BLaER1 (cell line): ENCODE measurements around the gene ST8SIA5.

Experiments used
- H3K27ac ChIP-seq: shearing (Covaris generic); formaldehyde crosslinking; 2 replicates; pipeline ENCODE4 v1.8.1; 2022
- H3K27me3 ChIP-seq: shearing (Covaris generic); formaldehyde crosslinking; 2 replicates; pipeline ENCODE4 v1.8.1; 2022
- H3K36me3 ChIP-seq: shearing (Covaris generic); formaldehyde crosslinking; 2 replicates; pipeline ENCODE4 v1.8.1; 2022
- H3K4me1 ChIP-seq: shearing (Covaris generic); formaldehyde crosslinking; 2 replicates; pipeline ENCODE4 v1.8.1; 2022
- H3K4me2 ChIP-seq: shearing (Covaris generic); formaldehyde crosslinking; 2 replicates; pipeline ENCODE4 v1.8.1; 2022
- H3K4me3 ChIP-seq: shearing (Covaris generic); formaldehyde crosslinking; 2 replicates; pipeline ENCODE4 v1.8.1; 2022
- H3K9ac ChIP-seq: shearing (Covaris generic); formaldehyde crosslinking; 2 replicates; pipeline ENCODE4 v1.8.1; 2022
- H3K9me3 ChIP-seq: shearing (Covaris generic); formaldehyde crosslinking; 2 replicates; pipeline ENCODE4 v1.8.1; 2022
- H4K20me1 ChIP-seq: shearing (Covaris generic); formaldehyde crosslinking; 2 replicates; pipeline ENCODE4 v1.8.1; 2022
- Cebpa-rat ChIP-seq: shearing (Covaris generic); IDR thresholded peaks from 2 replicates; pipeline ENCODE4 v1.8.1; 2022

Gene ST8SIA5

DNA sequence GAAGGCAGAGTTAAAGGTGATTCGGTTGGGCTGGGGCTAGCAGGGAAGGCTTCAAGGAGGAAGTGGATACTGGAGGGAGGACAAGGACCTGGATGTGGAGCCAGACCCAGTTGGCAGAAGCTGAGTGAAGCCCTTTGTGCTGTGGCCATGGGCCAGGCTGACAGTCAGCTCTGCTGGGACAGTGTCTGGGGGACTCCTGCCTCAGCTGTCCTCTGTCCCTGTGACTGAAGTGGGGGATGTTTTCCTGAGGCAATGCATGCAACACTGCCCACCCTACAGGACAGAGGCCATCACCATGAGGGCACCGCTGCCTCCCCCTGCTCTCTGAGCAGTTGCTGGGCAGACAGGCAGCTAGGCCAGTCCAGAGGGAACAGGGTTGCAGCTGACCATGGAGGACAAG lies 40.0 kb downstream of the ST8SIA5 start:
- Histone ChIP-seq H3K4me3 (peak overlapping the region; percentile 31; the same call in 1 of the 2 replicates), H3K27me3 (no peaks in the 10 kb centered on the region)

DNA sequence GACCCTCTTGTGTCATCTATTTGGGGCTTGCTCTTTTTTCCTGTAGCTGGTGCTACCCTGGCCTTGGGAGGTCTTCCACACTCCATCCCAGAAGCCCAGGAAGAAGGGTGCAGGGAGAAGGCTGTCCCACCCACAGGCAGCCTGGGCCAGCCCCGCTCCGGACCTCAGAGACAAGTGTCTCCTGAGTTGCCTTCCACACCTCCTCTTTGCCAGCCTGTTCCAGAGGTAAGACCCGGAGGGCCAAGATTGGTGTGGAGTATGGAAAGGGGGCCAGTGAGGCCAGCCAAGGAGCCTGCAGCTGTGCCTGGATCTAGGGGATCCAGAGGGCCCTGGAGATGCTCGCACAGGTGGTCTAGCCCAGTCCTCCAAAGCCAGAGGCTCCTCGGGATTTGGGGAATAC lies 40.5 kb downstream of the ST8SIA5 start:
- no peak overlapping the region for H3K4me3 ChIP-seq
- no peaks in the 10 kb centered on the region for H3K36me3 ChIP-seq
- peak overlapping the region; percentile 72; the same call in 1 of the 2 replicates for H3K9ac ChIP-seq
- H4K20me1 ChIP-seq = no peaks in the 10 kb centered on the region
- TF ChIP-seq Cebpa-rat = no peak
- H3K4me2 ChIP-seq = peak overlapping the region; percentile 95
- peak overlapping the region; percentile 87 for H3K27ac ChIP-seq
- no peaks in the 10 kb centered on the region for H3K27me3 ChIP-seq
- peaks cover 88% of the 10 kb centered on the region for H3K4me1 ChIP-seq
- H3K9me3 ChIP-seq = no peaks in the 10 kb centered on the region

More for the DNA sequence above, 40.0 kb downstream of the ST8SIA5 start:
- no peak for TF ChIP-seq Cebpa-rat
- Histone ChIP-seq H3K4me1 (peaks cover 83% of the 10 kb centered on the region), H3K36me3 (no peaks in the 10 kb centered on the region), H4K20me1 (no peaks in the 10 kb centered on the region), H3K9ac (peak overlapping the region; percentile 72), H3K27ac (peak overlapping the region; percentile 87), H3K4me2 (peak overlapping the region; percentile 95), H3K9me3 (no peaks in the 10 kb centered on the region)

DNA sequence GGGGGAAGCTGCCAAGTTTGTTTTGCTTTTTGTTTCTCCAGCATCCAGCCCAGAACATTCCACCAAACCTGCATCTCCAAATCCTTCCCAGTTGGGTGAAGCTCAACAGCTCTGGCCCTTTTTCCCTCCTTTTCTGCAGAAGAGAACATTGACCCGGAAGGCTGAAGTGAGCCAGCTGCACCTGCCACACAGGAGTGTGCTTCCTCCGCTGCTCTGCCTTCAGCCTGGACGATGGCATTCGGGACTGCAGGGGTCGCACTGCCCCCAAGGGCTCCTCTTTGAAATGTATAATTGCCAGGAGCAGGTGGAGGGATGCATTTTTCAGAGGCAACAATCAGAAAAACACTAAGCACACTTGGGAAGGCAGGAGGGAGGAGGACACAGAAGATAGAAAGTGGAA lies 41.8 kb downstream of the ST8SIA5 start:
- Histone ChIP-seq H3K4me3 (no peak overlapping the region), H3K27ac (0 out of 2 replicates have a peak overlapping the region, but pooled peaks have one; percentile 2), H3K4me2 (peak overlapping the region; percentile 4; the same call in 1 of the 2 replicates), H3K9ac (no peak overlapping the region), H3K9me3 (no peaks in the 10 kb centered on the region), H3K36me3 (no peaks in the 10 kb centered on the region), H3K27me3 (no peaks in the 10 kb centered on the region), H3K4me1 (peaks cover 99% of the 10 kb centered on the region), H4K20me1 (no peaks in the 10 kb centered on the region)
- no peak for TF ChIP-seq Cebpa-rat

DNA sequence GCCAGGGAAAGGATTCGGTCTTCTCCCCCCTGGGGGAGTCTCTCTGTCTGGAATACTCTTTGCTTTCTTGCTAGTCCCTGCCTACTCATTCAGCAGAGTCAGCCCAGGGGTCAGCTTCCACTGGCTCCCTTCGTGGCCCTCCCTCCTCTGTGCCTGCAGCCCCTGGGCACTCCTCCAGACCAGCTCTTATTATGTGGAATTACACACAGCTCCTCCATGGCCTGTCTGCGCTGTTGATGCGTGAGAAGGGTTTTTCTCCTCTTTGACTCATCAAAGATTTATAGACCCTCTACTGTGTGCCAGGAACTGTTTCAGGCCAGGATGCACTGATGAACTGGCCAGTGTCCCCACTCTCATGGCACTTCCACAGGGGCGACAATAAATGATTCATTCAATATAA lies 44.4 kb downstream of the ST8SIA5 start:
- no peak for TF ChIP-seq Cebpa-rat
- H3K27me3 ChIP-seq = no peaks in the 10 kb centered on the region
- H3K9ac ChIP-seq = peak overlapping the region; percentile 62; the same call in 1 of the 2 replicates
- H3K4me3 ChIP-seq = no peak overlapping the region
- no peaks in the 10 kb centered on the region for H3K36me3 ChIP-seq
- H3K4me2 ChIP-seq = peak overlapping the region; percentile 86
- no peaks in the 10 kb centered on the region for H4K20me1 ChIP-seq
- H3K27ac ChIP-seq = peak overlapping the region; percentile 85
- peaks cover 77% of the 10 kb centered on the region for H3K4me1 ChIP-seq
- no peaks in the 10 kb centered on the region for H3K9me3 ChIP-seq

DNA sequence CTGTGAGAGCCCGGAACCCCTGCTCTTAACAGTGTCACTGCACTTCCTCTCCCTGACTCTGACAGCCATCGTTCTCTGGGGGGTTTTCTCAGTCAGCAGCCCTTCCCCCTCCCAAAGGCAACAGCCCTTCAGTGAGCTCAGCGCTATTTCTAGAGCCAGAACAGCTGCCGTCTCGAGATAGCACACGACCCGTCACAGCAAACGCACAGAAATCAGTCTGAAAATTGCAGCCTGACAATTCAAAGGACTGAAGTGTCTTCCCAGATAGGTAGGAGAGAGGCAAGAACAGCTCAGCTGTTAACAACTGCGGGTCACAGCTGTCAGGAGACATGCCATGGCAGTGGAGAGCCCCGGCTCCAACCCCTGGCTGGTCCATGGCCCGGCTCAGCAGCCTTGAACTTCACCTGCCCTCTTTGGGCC lies 45.4 kb downstream of the ST8SIA5 start:
- Histone ChIP-seq H3K4me1 (peaks cover 67% of the 10 kb centered on the region), H3K36me3 (no peaks in the 10 kb centered on the region), H3K27ac (peak overlapping the region; percentile 85), H4K20me1 (no peaks in the 10 kb centered on the region), H3K4me2 (peak overlapping the region; percentile 86), H3K4me3 (peak overlapping the region; percentile 32), H3K9ac (peak overlapping the region; percentile 62; the same call in 1 of the 2 replicates), H3K9me3 (no peaks in the 10 kb centered on the region), H3K27me3 (no peaks in the 10 kb centered on the region)
- no peak for TF ChIP-seq Cebpa-rat

DNA sequence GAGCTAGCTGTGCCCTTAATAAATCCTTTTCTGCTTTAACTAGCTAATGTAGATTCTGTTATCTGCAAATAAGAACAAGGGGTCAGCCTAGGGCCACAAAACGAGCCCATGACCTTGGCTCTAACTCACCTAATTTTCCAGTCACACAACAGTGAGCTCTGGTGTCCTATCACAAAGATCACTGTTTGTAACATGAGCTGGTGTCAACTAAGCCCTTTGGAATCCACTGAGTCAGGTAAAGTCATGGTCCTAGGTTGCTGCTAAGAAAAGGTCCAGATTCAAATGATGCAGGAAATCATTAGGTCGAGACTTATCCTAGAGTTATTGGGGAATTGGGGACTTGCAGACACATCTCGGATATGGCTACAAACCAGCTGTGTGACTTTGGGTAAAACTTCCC lies 49.9 kb downstream of the ST8SIA5 start:
- TF ChIP-seq Cebpa-rat = no peak

DNA sequence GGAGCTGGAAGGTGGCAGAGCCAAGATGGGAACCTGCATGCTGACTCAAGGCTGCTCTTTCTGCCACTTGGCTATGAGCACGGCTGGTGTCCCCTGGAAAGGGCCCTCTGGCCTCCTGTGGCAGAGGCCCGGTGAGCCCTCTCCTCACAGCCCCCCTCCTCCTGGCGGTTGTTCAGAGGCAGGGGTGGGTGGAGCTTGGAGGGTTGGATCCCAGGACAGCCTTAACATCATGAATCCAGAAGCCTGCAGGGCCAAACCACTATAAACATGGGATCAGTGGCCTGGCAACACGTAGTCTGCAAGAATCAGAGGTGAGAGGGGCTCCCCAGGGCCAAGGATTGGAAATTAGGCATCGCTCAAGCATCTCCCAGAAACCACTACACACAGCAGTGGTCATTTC lies 51.3 kb downstream of the ST8SIA5 start:
- H3K4me2 ChIP-seq = 0 out of 2 replicates have a peak overlapping the region, but pooled peaks have one; percentile 58
- no peak overlapping the region for H3K4me3 ChIP-seq
- no peaks in the 10 kb centered on the region for H3K36me3 ChIP-seq
- H4K20me1 ChIP-seq = no peaks in the 10 kb centered on the region
- H3K27me3 ChIP-seq = no peaks in the 10 kb centered on the region
- no peak overlapping the region for H3K27ac ChIP-seq
- H3K4me1 ChIP-seq = peaks cover 43% of the 10 kb centered on the region
- H3K9me3 ChIP-seq = no peaks in the 10 kb centered on the region
- TF ChIP-seq Cebpa-rat = no peak
- H3K9ac ChIP-seq = no peak overlapping the region

More for the DNA sequence above, 49.9 kb downstream of the ST8SIA5 start:
- H3K9ac ChIP-seq = no peak overlapping the region
- no peak overlapping the region for H3K4me2 ChIP-seq
- H3K27ac ChIP-seq = no peak overlapping the region
- H3K4me1 ChIP-seq = peaks cover 57% of the 10 kb centered on the region
- H3K9me3 ChIP-seq = no peaks in the 10 kb centered on the region
- H3K4me3 ChIP-seq = no peak overlapping the region
- H3K36me3 ChIP-seq = no peaks in the 10 kb centered on the region
- H3K27me3 ChIP-seq = no peaks in the 10 kb centered on the region
- no peaks in the 10 kb centered on the region for H4K20me1 ChIP-seq

DNA sequence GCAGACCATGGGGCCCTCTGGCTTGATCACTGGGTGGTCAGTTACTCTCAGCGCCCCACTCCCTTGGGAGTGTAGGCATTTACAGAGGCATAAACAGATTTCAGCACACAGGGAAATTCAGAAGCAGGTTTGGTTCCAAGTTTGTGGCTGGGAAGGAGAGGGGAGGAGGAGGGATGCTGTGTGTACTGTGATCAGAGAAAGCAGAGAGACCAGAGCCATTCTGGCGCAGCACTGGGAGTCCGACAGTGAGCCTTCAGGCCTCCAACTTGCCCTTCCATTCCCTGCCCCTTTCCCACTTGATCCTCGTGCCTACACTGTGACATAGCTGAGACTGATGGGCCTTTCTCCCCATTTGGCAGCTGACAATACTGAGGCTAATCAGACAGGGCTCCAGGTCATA lies 52.0 kb downstream of the ST8SIA5 start:
- H3K4me1 ChIP-seq = peaks cover 36% of the 10 kb centered on the region
- no peaks in the 10 kb centered on the region for H3K36me3 ChIP-seq
- TF ChIP-seq Cebpa-rat = no peak
- H3K27me3 ChIP-seq = no peaks in the 10 kb centered on the region
- no peaks in the 10 kb centered on the region for H4K20me1 ChIP-seq
- no peak overlapping the region for H3K9ac ChIP-seq
- H3K27ac ChIP-seq = no peak overlapping the region
- H3K4me3 ChIP-seq = no peak overlapping the region
- no peaks in the 10 kb centered on the region for H3K9me3 ChIP-seq
- H3K4me2 ChIP-seq = peak overlapping the region; percentile 58

DNA sequence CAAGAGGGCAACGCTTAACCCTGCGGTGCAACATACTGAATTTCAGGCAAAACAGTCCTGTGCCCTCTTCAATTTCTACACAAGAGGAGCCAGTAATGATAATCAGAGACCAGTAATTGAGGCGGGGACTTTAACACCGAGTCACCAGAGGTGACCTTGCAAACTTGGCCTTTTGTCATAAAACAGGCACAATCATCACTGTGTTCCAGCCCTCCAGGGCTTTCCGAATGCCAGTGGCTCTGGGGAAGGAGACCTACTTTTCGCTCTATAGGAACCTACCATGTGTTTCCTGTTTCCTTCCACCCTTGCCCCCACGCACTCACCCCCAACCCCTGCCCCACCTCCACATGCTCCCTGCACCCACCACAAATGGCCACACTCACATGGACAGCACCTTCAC lies 52.7 kb downstream of the ST8SIA5 start:
- H4K20me1 ChIP-seq = no peaks in the 10 kb centered on the region
- no peak overlapping the region for H3K9ac ChIP-seq
- no peaks in the 10 kb centered on the region for H3K27me3 ChIP-seq
- peak overlapping the region; percentile 58 for H3K4me2 ChIP-seq
- TF ChIP-seq Cebpa-rat = no peak
- no peak overlapping the region for H3K4me3 ChIP-seq
- no peaks in the 10 kb centered on the region for H3K36me3 ChIP-seq
- no peak overlapping the region for H3K27ac ChIP-seq
- peaks cover 34% of the 10 kb centered on the region for H3K4me1 ChIP-seq
- H3K9me3 ChIP-seq = no peaks in the 10 kb centered on the region

DNA sequence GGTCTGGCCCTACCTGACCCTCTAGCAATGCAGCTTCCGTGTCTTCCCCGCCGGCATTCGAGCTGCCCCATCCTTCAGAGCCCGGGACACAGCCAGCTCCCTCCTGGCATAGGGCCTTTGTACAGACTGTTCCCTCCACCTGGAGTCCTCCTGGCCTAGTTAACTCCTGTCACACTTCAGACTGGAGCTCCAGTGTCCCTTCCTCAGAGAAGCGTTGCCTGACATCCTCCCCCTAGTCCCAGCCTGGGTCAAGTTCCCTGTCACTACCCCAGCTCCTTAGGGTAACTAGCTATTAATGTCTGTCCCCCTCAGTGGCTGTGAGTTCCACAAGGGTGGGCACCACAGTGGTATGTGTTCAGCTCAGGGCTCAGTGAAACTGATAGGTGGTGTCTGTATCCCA lies 54.4 kb downstream of the ST8SIA5 start:
- Histone ChIP-seq H3K4me3 (no peak overlapping the region), H3K36me3 (no peaks in the 10 kb centered on the region), H3K4me1 (peaks cover 34% of the 10 kb centered on the region), H4K20me1 (no peaks in the 10 kb centered on the region), H3K4me2 (peak overlapping the region; percentile 58; the same call in 1 of the 2 replicates), H3K27ac (no peak overlapping the region), H3K27me3 (no peaks in the 10 kb centered on the region), H3K9me3 (peaks cover 6% of the 10 kb centered on the region), H3K9ac (no peak overlapping the region)
- TF ChIP-seq Cebpa-rat = no peak
